ENCODE measurements around the gene KLF7. TPM values are rescaled to one million over a fixed set of nuclear protein-coding genes. Genes with fewer than 3 reads are reported as not detected.

Gene KLF7
- total and polyA plus RNA-seq, 4 donors: 1.9 to 11.5 (median 4.5) TPM

- H3K9ac ChIP-seq (ENCODE audit: low read depth in 1 of 2, low read length in 2 of 2): no peak overlapping the region
- peaks cover 0 to 5% (median 1%) of the 10 kb centered on the region in 4 donors for H3K9me3 ChIP-seq (ENCODE audit: control insufficient read depth in 4 of 4, low read length in 3 of 4)
- peaks cover 0 to 10% (median 0%) of the 10 kb centered on the region in 4 donors for H3K4me1 ChIP-seq (ENCODE audit: control insufficient read depth in 4 of 4, insufficient read depth in 4 of 4, low read length in 3 of 4)
- TF ChIP-seq SP1 (IDR thresholded peaks at IDR 0.05) (peak; percentile 19), MAX (IDR thresholded peaks at IDR 0.05) (no peak), RAD21 (IDR thresholded peaks at IDR 0.05) (peak in 1 of 2 donors; percentile 21), HNF4A (conservative IDR thresholded peaks at IDR 0.05) (peak in 1 of 2 donors; percentile 36), NR2F2 (IDR thresholded peaks at IDR 0.05) (no peak), REST (IDR thresholded peaks at IDR 0.05) (peak; percentile 31), FOXA2 (IDR thresholded peaks at IDR 0.05) (peak; percentile 59), HNF4G (IDR thresholded peaks at IDR 0.05) (no peak), FOXA1 (IDR thresholded peaks at IDR 0.05) (peak; percentile 19)
- TF ChIP-seq, protein P1, sequence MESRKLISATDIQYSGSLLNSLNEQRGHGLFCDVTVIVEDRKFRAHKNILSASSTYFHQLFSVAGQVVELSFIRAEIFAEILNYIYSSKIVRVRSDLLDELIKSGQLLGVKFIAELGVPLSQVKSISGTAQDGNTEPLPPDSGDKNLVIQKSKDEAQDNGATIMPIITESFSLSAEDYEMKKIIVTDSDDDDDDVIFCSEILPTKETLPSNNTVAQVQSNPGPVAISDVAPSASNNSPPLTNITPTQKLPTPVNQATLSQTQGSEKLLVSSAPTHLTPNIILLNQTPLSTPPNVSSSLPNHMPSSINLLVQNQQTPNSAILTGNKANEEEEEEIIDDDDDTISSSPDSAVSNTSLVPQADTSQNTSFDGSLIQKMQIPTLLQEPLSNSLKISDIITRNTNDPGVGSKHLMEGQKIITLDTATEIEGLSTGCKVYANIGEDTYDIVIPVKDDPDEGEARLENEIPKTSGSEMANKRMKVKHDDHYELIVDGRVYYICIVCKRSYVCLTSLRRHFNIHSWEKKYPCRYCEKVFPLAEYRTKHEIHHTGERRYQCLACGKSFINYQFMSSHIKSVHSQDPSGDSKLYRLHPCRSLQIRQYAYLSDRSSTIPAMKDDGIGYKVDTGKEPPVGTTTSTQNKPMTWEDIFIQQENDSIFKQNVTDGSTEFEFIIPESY (IDR thresholded peaks at IDR 0.05): no peak
- no peak overlapping the region for H3K27ac ChIP-seq (ENCODE audit: low read depth in 1 of 2, low read length in 2 of 2)
- H3K36me3 ChIP-seq (ENCODE audit: control insufficient read depth in 4 of 4, insufficient read depth in 3 of 4, low read depth in 1 of 4, low read length in 3 of 4): no peaks in the 10 kb centered on the region
- H3K27me3 ChIP-seq (ENCODE audit: control insufficient read depth in 4 of 4, insufficient read depth in 4 of 4, low read length in 3 of 4): no peaks in the 10 kb centered on the region
- no peak overlapping the region for H3K4me3 ChIP-seq (ENCODE audit: low read depth in 1 of 3, low read length in 3 of 3)
- 28% methylated on average over 3 of the region's 3 CpGs for WGBS
- no peak for DNase-seq (ENCODE audit: low spot score)
Measured at GRCh38 chr2:207188626-207189419, 23.1 kb upstream of the KLF7 start.

GRCh38 chr2:207185372-207185771 lies 19.6 kb upstream of the KLF7 start:
- H3K36me3 ChIP-seq (ENCODE audit: control insufficient read depth in 4 of 4, insufficient read depth in 3 of 4, low read depth in 1 of 4, low read length in 3 of 4): no peaks in the 10 kb centered on the region
- peaks cover 0 to 5% (median 1%) of the 10 kb centered on the region in 4 donors for H3K9me3 ChIP-seq (ENCODE audit: control insufficient read depth in 4 of 4, low read length in 3 of 4)
- no peaks in the 10 kb centered on the region for H3K27me3 ChIP-seq (ENCODE audit: control insufficient read depth in 4 of 4, insufficient read depth in 4 of 4, low read length in 3 of 4)
- 93% methylated on average over 6 of the region's 6 CpGs for WGBS
- no peak overlapping the region for H3K9ac ChIP-seq (ENCODE audit: low read depth in 1 of 2, low read length in 2 of 2)
- no peak overlapping the region for H3K4me3 ChIP-seq (ENCODE audit: low read depth in 1 of 3, low read length in 3 of 3)
- no peak overlapping the region for H3K27ac ChIP-seq (ENCODE audit: low read depth in 1 of 2, low read length in 2 of 2)
- peaks cover 0 to 10% (median 0%) of the 10 kb centered on the region in 4 donors for H3K4me1 ChIP-seq (ENCODE audit: control insufficient read depth in 4 of 4, insufficient read depth in 4 of 4, low read length in 3 of 4)
- TF ChIP-seq NR2F2 (IDR thresholded peaks at IDR 0.05): no peak
- TF ChIP-seq EGR1 (IDR thresholded peaks at IDR 0.05; ENCODE audit: low read depth in 2 of 2): no peak
- TF ChIP-seq, protein P2, sequence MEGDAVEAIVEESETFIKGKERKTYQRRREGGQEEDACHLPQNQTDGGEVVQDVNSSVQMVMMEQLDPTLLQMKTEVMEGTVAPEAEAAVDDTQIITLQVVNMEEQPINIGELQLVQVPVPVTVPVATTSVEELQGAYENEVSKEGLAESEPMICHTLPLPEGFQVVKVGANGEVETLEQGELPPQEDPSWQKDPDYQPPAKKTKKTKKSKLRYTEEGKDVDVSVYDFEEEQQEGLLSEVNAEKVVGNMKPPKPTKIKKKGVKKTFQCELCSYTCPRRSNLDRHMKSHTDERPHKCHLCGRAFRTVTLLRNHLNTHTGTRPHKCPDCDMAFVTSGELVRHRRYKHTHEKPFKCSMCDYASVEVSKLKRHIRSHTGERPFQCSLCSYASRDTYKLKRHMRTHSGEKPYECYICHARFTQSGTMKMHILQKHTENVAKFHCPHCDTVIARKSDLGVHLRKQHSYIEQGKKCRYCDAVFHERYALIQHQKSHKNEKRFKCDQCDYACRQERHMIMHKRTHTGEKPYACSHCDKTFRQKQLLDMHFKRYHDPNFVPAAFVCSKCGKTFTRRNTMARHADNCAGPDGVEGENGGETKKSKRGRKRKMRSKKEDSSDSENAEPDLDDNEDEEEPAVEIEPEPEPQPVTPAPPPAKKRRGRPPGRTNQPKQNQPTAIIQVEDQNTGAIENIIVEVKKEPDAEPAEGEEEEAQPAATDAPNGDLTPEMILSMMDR (IDR thresholded peaks at IDR 0.05; ENCODE audit: low read depth, low read length, missing input control): no peak
- no peak for DNase-seq (ENCODE audit: low spot score)

Measured in liver (tissue), 9 donors.